HG03571 (cell line): Measurements from ENCODE around the gene LRIT2.
A peak's percentile ranks its signal among the peaks of the same experiment; 100 is the strongest.

Experiments used
- ATAC-seq: cut with Tn5 transposase; IDR thresholded peaks from one replicate; pipeline ENCODE4 v1.9.1; 2021; ENCODE audit not compliant: unreplicated experiment

Gene LRIT2, protein sequence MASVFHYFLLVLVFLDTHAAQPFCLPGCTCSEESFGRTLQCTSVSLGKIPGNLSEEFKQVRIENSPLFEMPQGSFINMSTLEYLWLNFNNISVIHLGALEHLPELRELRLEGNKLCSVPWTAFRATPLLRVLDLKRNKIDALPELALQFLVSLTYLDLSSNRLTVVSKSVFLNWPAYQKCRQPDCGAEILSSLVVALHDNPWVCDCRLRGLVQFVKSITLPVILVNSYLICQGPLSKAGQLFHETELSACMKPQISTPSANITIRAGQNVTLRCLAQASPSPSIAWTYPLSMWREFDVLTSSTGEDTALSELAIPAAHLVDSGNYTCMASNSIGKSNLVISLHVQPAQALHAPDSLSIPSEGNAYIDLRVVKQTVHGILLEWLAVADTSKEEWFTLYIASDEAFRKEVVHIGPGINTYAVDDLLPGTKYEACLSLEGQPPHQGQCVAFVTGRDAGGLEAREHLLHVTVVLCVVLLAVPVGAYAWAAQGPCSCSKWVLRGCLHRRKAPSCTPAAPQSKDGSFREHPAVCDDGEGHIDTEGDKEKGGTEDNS

DNA sequence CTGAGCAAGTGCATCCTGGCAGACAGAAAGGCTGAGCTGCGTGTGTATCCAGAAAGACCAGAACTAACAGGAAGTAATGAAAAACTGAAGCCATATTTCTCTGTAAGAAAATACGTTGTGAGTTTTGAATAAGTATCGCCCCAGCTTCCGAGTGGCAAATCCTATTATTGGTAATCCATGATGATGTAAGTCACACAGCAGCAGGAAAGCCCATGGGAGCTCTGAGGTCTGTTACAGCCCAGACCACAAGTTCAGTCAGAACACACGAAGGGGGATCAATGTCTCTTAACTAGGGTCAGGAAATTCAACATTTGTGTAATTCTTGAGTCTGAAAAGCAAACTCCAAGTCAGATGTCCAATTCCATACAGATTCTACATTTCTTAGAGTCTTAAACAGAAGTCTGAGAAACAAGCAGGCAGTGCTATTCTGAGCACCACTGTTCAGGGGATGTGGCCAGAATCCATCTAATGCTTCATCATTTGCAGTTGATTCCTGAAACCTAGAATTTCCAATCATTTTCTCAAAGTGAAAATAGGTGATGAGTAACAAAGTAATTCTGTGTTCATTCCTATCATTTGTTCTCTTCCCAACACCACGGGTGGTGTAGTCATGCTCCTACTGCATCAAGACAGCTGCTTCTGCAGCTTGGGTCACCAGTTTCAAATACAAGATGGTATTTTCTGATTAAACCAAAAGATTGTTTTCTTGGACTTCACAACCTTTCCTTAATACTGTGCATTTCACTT is at the start of gene LRIT2:
Gene LRIT2 (minus strand): TSS at position 118 of the 747 bp plus-strand sequence. CDS start 24 bp downstream, at position 94.
- no peak for ATAC-seq

DNA sequence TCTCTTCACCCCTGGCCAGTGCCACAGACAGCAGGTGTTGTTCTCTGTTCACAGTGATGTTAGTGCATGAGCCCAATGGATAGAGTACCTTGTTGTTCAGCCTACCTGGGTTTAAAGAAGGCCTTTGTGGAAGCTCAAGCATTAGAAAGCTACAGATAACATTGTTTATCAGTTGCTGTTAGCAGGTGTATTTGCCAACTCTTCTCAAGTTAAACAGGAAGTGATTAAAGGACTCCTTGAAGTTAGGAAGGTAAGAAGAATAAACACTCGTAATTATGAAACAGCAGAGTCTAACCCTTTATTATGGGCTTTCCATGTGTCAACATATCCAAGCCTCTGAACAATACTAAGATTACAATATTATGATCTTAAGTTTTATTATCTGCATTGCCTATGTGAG is 45.4 kb upstream of the LRIT2 start:
- ATAC-seq: no peak

DNA sequence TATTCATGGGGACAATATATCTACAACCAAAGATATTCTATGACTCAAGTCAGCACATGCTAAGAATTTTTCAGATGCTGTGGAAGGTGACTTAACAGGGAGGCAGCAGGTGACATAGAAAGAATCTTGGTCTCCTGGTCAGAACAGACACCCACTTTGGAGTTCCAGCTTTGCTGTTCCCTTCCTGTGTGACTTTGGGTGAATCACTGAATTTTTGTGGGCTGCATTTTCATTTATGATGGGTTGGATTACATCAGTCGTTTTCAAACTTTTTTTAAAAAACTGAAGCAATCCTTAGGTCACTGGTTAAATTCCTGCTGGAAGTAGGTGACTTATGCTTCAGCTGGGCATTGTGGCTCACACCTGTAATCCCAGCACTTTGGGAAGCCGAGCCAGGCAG is 44.4 kb upstream of the LRIT2 start:
- no peak for ATAC-seq

GRCh38 chr10:84269162-84269561 is 43.8 kb upstream of the LRIT2 start:
- ATAC-seq: no peak

GRCh38 chr10:84267503-84268126 is 42.3 kb upstream of the LRIT2 start:
- ATAC-seq: no peak

- ATAC-seq: no peak
Measured at GRCh38 chr10:84265418-84265817, 40.1 kb upstream of the LRIT2 start.

DNA sequence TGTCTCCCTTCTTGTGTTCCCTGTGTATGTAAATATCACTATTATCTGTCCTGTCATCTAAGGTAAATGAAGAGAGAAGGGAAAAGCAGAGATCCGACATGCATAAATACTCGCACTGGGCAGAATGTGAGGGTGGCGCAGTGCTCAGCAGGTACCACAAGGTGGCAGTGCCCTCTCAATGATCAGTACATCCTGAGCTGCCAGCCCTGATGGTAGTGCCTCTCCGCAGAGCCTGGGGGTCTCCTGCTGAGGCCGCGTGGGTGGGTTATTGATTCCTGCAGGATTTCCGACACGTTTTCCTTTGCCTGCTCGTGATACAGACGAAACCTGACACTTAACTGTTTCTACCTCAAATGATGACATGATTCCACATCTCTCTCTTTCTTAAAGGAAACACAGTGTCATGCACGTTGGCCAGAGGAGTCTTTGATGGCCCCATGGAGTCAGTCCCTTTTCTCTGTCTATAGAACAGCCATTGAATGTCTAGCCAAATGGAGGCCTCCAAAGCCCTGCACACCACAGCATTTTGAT is 39.3 kb upstream of the LRIT2 start:
- peak; percentile 94 for ATAC-seq

- no peak for ATAC-seq
Measured at GRCh38 chr10:84263716-84264115, 38.4 kb upstream of the LRIT2 start.

DNA sequence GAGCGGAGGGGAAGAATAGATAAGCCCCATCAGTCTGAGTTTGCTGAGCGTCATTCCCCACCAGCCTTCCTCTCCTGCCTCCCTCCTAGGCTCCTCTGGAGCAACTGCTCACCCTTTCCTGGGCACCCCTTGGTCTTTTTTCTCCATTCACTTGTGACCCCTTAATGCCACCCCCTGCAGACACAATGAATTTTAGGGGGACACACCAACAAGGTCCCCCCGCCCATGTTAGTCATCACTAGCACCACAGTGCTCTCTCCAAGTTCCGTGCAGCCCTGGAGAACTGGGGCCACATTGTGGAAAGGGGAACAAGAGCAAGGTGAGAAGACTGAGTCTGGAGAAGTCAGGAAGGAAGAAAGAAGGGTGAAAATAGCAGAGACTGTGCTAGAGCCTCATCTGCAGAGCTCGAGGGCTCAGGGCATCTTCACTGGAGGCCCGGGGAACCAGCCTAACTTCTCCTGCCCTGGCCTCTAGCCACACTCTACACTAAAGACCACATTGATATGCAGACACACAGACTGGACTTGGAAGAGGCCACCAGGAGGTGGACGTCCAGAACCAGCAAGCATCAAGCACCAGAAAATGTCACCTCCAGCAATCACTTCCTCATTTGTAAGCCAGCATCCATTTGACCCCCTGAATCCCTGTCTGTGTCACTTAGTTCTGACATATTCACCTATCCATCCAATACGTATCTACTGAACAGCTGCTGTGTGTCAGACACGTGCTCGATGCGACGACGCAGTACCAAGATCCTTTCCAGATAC is 37.0 kb upstream of the LRIT2 start:
- no peak for ATAC-seq

DNA sequence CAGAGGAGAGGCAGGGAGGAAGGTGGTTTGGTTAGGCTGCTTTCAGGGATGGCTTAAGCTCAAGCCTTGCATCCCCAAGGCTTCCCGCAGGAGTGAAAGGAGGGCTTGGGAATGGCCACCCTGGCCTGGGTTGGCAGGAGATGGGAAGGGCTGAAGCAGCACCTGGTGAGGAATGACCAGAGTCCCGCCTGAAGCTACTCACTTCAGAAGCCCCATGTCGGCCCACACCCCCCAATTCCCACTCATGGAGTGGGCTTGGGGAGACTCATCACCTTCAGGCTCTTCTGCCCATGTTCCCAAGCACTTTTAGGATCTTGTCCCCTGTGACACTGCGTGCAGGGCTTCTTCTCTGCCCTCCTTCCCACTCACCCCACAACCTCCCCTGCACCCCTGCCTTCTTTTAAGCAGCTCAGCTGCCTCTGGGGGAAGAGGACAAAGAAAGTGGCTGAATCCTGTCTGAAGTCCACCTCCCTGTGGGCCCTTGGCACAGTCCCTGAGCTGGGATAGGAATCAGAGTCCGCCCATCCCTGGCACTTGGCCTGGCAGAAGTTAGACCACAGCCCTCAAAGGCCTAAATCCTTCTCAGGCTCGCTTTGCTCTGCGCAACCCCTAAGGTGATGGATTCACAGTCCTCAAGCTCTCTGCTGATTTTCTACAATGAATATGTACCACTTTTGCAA is 36.0 kb upstream of the LRIT2 start:
- ATAC-seq: no peak

DNA sequence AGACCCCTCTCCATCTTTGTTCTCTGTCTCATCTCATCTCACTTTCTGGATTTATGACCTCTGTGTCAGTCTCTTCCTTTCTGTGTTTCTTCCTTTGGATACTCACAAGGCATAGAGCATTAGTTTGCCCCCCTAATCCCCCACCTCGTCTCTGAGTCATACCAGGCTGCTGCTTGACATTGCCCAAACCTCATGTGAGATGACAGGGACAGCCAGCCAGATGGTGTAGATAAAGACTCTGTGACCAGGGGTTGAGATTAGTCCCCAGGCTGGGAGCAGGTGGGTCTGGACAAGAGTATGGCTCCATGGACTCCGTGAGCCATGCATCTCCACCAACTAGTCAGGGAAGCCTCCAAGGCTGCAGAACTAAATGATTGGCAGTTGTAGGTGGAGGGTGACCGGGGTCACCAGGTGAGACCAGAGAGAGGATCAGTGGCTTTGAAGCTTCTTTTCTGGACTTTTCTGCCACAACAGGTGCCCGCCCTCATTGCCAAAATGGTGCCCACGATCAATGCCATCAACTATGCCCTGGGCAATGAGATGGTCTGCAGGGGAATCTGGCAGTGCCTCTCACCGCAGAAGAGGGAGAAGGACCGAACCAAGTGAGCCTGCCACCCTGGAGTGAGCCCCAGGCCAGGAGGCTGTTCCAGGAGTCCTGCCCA is 32.8 kb upstream of the LRIT2 start:
- ATAC-seq: no peak

- ATAC-seq: no peak
Measured at GRCh38 chr10:84257343-84258020, 32.1 kb upstream of the LRIT2 start.

DNA sequence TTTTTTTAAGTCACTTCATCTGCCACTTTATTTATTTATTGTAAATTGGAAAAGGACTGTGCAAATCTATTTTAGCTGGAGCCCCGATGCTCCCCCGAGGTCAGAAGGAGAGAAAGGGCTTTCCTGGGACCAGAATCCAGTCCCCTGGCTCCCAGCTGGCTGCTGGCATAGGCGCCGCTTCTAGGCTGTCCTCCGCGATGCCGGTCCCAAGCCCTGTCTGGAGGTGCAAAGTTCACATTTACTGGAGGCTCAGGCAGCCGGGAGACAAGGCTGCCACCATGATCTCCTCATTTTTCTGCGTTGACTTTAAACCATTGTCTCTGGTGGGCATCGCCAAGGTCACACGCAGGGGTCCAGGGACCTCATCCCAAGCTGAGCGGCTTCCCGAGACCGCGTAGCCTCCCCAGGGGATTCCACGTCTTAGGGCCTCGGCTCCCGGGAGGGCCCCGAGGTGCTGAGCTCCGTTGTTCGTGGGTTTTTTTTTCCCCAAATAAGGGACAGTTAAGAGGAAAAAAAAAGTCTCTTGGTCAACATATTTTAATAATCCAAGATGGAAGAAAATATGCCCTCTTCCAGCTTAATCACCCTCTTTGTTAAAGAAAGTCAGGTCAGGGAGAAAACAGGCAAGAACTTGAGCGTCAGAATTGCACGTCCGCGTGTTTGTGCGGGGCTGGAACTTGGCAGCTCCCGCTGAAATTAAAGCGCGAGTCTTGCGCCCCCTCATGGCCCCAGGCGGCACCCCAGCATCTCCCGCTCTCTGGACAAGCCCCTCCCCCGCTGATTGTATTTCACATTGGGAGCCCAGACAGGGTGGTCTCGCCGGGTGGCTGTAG is 31.4 kb upstream of the LRIT2 start:
- no peak for ATAC-seq

DNA sequence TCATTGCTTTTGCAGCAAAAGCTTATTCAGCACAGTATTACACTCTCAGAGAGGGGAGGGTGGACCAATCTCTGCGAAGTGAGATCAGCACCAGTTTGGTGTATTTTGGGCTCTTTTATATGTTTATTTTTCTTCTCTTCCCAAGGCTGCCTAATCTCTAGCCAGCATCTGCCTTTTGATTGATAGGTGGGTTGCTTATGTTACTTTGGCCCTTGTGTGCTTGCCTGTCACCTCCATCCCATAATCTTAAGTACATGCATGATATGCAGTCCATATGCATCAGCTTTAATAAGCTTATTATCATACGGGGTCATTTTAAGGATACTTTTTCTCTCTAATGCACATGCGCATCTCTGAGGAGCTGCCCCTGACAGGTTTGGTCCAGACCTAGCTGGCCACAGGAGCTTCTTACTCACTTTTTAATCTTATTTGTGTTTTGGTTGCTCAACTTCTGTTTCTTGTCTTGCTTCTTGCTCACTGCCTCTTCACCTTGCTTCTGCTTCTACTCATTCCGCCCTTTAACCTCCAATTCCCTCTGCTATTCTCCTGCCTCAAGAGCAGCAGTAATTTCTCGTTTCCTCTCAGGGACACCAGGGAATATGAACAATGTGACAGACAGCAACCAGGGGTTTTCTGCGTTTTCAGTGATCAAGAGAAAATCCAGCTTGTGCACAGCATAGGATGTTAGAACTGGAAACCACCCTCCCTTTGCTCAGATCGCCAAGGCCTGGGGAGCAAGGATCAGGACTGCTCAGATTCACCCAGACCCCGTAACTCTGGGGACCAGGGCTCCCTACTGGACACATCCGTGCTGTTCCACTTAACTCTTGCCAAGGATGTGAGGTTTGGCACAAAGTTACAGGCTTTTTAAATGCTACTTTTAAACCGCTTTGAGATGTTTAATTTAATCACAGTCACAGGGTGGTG is 29.5 kb upstream of the LRIT2 start:
- no peak for ATAC-seq

DNA sequence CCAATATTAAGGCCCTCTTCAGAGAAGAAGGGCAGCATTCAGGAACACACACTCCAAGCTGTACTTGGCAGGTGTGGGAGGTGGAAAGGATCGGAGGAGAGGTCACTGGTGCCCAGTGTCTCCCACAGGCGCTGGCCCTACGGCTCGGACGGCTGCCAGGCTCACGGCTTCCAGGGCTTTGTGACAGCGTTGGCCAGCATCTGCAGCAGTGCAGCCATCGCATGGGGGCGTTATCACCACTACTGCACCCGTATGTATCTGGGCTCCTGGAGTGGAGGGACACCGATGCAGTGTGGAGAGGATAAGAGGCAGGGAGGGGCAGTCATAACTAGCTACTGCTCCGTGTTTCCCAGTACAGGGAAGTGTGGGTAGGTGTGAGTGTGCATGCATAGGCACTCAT is 23.4 kb upstream of the LRIT2 start:
- ATAC-seq: no peak

DNA sequence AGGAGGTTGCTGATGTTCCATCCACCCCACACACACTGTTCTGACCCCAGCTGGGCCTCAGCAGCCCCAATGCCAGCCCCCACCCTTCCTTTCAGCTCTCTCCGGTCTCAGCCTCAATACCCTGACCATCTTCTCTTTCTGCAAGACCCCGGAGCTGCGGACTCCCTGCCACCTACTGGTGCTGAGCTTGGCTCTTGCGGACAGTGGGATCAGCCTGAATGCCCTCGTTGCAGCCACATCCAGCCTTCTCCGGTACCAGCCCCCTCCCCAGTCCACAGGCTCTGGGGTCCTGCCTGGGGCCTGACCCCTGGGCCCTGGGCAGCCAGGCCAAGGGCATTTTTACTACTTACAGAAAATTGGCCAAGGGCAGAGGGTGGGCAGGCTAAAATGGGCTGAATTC is 22.2 kb upstream of the LRIT2 start:
- no peak for ATAC-seq

GRCh38 chr10:84244651-84245270 is 19.4 kb upstream of the LRIT2 start, which contains the start of gene RGR:
TSS of gene RGR (plus strand) at chr10:84245053. CDS start at chr10:84245091, 38 bp downstream.
- ATAC-seq: no peak
